Prostate gland (tissue), 2 donors: Measurements from ENCODE around the gene PODXL2.

ENCODE experiments used
- POLR2A ChIP-seq: fragments of 450-650 bp; IDR thresholded peaks from one replicate; pipeline ENCODE4 v1.6.1; 2016; ENCODE audit warnings: antibody characterized with exemption, mild to moderate bottlenecking
- POLR2AphosphoS5 ChIP-seq: sonication (generic); formaldehyde crosslinking; IDR thresholded peaks from one replicate; pipeline ENCODE4 v1.6.1; 2017; ENCODE audit warnings: antibody characterized with exemption
- TF ChIP-seq, protein P1 (sequence below), 4 experiments: fragments of 200-600 bp in 2 of 4; fragments of 450-650 bp in 2 of 4; sonication (generic) in 2 of 4; IDR thresholded peaks; 1 replicate in 3 of 4; 2 replicates in 1 of 4; pipeline ENCODE4 v1.5.1; 2016 to 2019; ENCODE audit warnings: antibody characterized with exemption in 4 of 4, mild to moderate bottlenecking in 2 of 4, moderate library complexity in 2 of 4

DNA sequence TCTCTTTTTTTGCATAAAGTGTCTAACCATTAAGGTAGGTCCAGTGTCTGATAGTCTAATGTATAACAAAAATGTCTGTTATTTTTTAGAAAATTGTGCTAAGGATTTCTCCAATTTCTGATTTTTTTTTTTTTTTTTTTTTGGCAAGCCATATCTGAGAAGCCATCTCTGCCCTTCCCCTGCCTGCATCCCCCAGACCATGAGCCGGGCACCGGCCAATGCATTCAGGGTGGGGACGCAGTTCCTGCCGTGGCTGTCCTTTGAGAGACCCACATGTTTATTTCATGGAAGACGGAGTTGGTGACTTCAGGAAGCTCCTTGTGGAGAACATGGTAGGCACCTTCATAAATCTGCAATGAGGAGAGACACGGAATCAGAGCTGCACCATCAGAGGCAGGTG is 63.0 kb downstream of the PODXL2 start:
- TF ChIP-seq, protein P1, sequence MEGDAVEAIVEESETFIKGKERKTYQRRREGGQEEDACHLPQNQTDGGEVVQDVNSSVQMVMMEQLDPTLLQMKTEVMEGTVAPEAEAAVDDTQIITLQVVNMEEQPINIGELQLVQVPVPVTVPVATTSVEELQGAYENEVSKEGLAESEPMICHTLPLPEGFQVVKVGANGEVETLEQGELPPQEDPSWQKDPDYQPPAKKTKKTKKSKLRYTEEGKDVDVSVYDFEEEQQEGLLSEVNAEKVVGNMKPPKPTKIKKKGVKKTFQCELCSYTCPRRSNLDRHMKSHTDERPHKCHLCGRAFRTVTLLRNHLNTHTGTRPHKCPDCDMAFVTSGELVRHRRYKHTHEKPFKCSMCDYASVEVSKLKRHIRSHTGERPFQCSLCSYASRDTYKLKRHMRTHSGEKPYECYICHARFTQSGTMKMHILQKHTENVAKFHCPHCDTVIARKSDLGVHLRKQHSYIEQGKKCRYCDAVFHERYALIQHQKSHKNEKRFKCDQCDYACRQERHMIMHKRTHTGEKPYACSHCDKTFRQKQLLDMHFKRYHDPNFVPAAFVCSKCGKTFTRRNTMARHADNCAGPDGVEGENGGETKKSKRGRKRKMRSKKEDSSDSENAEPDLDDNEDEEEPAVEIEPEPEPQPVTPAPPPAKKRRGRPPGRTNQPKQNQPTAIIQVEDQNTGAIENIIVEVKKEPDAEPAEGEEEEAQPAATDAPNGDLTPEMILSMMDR (IDR thresholded peaks at IDR 0.05): no peak
- TF ChIP-seq POLR2A: no peak
- TF ChIP-seq POLR2AphosphoS5: no peak
